T-helper 17 cell (primary cell): ENCODE measurements around the gene OR8H3. TPM values are rescaled to one million over a fixed set of nuclear protein-coding genes. Genes with fewer than 3 reads are reported as not detected.
"Not testable (repeated sequence)": the region's sequence is repeated elsewhere in the genome, so short reads cannot be mapped to it uniquely, and the experiment has no call there.

ENCODE experiments used
- ATAC-seq: fragments of 150-1000 bp; cut with Tn5 transposase; 2 replicates; pipeline ENCODE4 v1.10.0; 2021; ENCODE audit warnings: mild to moderate bottlenecking, moderate library complexity
- DNase-seq, 3 donors: peaks; one replicate each; pipeline versions ENCODE4 v3.0.0 to v3.0.0-alpha.2; 2020 to 2021
- H3K9me3 ChIP-seq: one replicate; pipeline ENCODE4 v1.7.0; 2013; ENCODE audit warnings: low read length, mild to moderate bottlenecking; ENCODE audit not compliant: control insufficient read depth, poor library complexity, severe bottlenecking
- H3K27ac Mint-ChIP-seq: one replicate; pipeline ENCODE4 v1.8.0; 2022; ENCODE audit warnings: mild to moderate bottlenecking, moderate library complexity, mixed read lengths
- H3K27me3 Mint-ChIP-seq: one replicate; pipeline ENCODE4 v1.8.0; 2022; ENCODE audit warnings: mixed read lengths
- H3K36me3 Mint-ChIP-seq: one replicate; pipeline ENCODE4 v1.8.0; 2022; ENCODE audit warnings: low read depth, mixed read lengths
- H3K4me1 Mint-ChIP-seq: one replicate; pipeline ENCODE4 v1.8.0; 2022; ENCODE audit warnings: mild to moderate bottlenecking, mixed read lengths
- H3K4me3 Mint-ChIP-seq: one replicate; pipeline ENCODE4 v1.8.0; 2022; ENCODE audit warnings: mild to moderate bottlenecking, moderate library complexity, mixed read lengths
- total RNA-seq, 4 donors: library from RNA in 2 of 4; stranded (reverse) in 2 of 4; gene quantifications; one replicate each; pipeline ENCODE4 v1.2.3 and lab custom pipeline; 2022 to 2026

The OR8H3 gene
- total RNA-seq (not detected), total RNA-seq (lab: John Stamatoyannopoulos, UW) (0 reads per million in 2 donors)

- Mint-ChIP-seq H3K4me3 (no peak within 1 kb of the TSS), H3K27ac (no peak within 1 kb of the TSS), H3K36me3 (no peaks in the 10 kb centered on the region), H3K4me1 (no peaks in the 10 kb centered on the region), H3K27me3 (no peaks in the 10 kb centered on the region)
- ATAC-seq: no peak
- H3K9me3 ChIP-seq: no peaks in the 10 kb centered on the region
- no peak for DNase-seq
Observed at GRCh38 chr11:56122073-56122472, at the start of gene OR8H3. Gene OR8H3 (plus strand): TSS chr11:56122373. CDS start chr11:56122373, 0 bp downstream.

- no peak overlapping the region for H3K4me3 Mint-ChIP-seq
- no peak overlapping the region for H3K27ac Mint-ChIP-seq
- H3K36me3 Mint-ChIP-seq: no peaks in the 10 kb centered on the region
- no peak for DNase-seq
- ATAC-seq: no peak
- H3K27me3 Mint-ChIP-seq: no peaks in the 10 kb centered on the region
- H3K9me3 ChIP-seq: no peaks in the 10 kb centered on the region
- H3K4me1 Mint-ChIP-seq: no peaks in the 10 kb centered on the region
Observed at GRCh38 chr11:56089697-56090096, 32.5 kb upstream of the OR8H3 start.

GRCh38 chr11:56093008-56093407 lies 29.2 kb upstream of the OR8H3 start, which contains the start of gene OR8I2:
Gene OR8I2 (plus strand): TSS chr11:56093308. CDS start chr11:56093308, 0 bp downstream.
- no peaks in the 10 kb centered on the region for H3K4me1 Mint-ChIP-seq
- H3K27ac Mint-ChIP-seq: no peak within 1 kb of the TSS
- H3K9me3 ChIP-seq: no peaks in the 10 kb centered on the region
- H3K36me3 Mint-ChIP-seq: no peaks in the 10 kb centered on the region
- ATAC-seq (no peak), DNase-seq (no peak)
- no peak within 1 kb of the TSS for H3K4me3 Mint-ChIP-seq
- H3K27me3 Mint-ChIP-seq: no peaks in the 10 kb centered on the region

GRCh38 chr11:56103210-56103737 lies 18.9 kb upstream of the OR8H3 start, which contains the start of gene OR8H2:
Gene OR8H2 (plus strand): TSS chr11:56103687. CDS start chr11:56105043, 1,356 bp downstream.
- DNase-seq (no peak), ATAC-seq (no peak)
- Mint-ChIP-seq H3K27ac (no peak within 1 kb of the TSS), H3K36me3 (no peaks in the 10 kb centered on the region), H3K27me3 (no peaks in the 10 kb centered on the region), H3K4me3 (no peak within 1 kb of the TSS), H3K4me1 (no peaks in the 10 kb centered on the region)
- no peaks in the 10 kb centered on the region for H3K9me3 ChIP-seq

DNA sequence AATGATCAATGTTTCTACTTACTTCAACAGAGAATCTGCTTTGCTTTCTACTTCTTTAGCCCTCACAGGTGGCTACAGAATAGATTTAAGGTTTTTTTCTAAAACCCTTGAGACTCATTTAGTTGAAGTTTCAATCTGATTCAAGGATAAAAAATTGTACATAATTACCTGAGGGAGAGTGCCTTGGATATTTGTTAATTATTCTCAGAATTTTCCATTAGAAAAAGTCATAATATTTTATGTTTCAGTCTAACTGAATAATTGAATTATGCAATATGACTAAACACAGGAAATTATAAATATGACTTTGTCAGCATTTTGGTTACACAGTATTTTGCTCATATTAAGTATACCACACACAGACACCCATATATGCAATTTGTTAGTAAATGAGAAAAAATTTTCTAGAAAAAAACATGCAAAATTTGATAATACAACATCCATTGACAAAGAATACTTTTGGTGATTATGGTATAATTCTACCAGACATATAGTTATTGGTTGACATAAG lies 18.0 kb downstream of the OR8H3 start, which contains the start of gene OR8J3:
Gene OR8J3, minus strand, starts transcription at position 51 of the 511 bp plus-strand sequence. CDS start 2,483 bp downstream, outside the sequence.
- DNase-seq (no peak), ATAC-seq (no peak)
- Mint-ChIP-seq H3K4me1 (no peaks in the 10 kb centered on the region), H3K4me3 (no peak within 1 kb of the TSS), H3K27ac (no peak within 1 kb of the TSS), H3K36me3 (no peaks in the 10 kb centered on the region), H3K27me3 (no peaks in the 10 kb centered on the region)
- H3K9me3 ChIP-seq: no peaks in the 10 kb centered on the region

DNA sequence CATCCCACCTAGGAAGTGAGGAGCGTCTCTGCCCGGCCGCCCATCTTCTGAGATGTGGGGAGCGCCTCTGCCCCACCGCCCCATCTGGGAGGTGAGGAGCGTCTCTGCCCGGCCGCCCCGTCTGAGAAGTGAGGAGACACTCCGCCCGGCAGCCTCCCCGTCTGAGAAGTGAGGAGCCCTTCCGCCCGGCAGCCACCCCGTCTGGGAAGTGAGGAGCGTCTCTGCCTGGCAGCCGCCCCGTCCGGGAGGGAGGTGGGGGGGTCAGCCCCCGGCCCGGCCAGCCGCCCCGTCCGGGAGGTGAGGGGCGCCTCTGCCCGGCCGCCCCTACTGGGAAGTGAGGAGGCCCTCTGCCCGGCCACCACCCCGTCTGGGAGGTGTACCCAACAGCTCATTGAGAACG lies 21.5 kb downstream of the OR8H3 start:
- H3K9me3 ChIP-seq, H3K4me1 Mint-ChIP-seq, ATAC-seq, H3K27me3 Mint-ChIP-seq, DNase-seq, H3K36me3 Mint-ChIP-seq, H3K27ac Mint-ChIP-seq, H3K4me3 Mint-ChIP-seq: not testable (repeated sequence)

- Mint-ChIP-seq H3K4me3 (no peak overlapping the region), H3K27me3 (no peaks in the 10 kb centered on the region), H3K27ac (no peak overlapping the region), H3K4me1 (no peaks in the 10 kb centered on the region), H3K36me3 (no peaks in the 10 kb centered on the region)
- DNase-seq: no peak
- ATAC-seq: no peak
- peaks cover 3% of the 10 kb centered on the region for H3K9me3 ChIP-seq
Observed at GRCh38 chr11:56151376-56151775, 29.2 kb downstream of the OR8H3 start.

DNA sequence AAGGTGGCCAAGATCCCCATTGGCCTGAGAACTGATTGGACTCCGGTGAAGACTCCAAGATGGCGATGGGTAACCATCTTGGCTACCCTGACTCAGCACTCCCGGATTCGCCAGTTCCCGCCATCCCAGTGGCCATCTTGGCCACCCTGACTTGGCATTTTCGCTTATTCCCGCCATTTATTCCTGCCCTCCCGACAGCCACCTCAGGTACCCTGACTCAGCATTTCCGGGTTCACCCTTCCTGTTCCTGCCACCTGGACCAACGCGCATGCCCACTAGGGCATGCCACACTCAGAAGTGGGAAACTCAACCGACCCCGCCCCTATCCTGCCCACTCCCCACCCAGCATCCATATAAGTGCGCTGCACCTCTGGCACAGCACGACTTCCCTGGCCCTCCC lies 30.2 kb downstream of the OR8H3 start:
- peaks cover 3% of the 10 kb centered on the region for H3K9me3 ChIP-seq
- Mint-ChIP-seq H3K4me3 (no peak overlapping the region), H3K27me3 (no peaks in the 10 kb centered on the region), H3K27ac (no peak overlapping the region), H3K4me1 (no peaks in the 10 kb centered on the region), H3K36me3 (no peaks in the 10 kb centered on the region)
- DNase-seq (no peak), ATAC-seq (no peak)

DNA sequence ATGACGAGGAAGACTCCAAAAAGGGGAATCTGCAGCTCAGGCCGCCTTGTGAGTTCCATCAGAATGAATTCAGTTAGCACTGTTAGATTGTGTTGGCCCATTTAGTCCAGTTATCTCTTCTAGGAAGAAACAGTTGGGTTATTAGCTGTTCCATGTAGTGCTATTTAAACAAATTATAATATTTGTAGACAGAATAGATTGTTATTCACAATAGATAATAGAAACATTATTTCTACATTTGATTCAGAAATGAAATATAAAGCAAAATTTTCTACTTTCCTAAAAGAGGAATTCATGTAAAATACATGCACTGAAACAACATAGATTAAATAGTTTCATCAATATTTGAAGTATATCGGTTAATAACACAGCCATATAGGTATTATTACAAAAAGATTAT lies 38.0 kb downstream of the OR8H3 start, which contains the start of gene OR8K5:
Gene OR8K5, minus strand, starts transcription at position 101 of the 400 bp plus-strand sequence. Its CDS starts 0 bp downstream, at position 101.
- no peak for ATAC-seq
- no peak for DNase-seq
- no peaks in the 10 kb centered on the region for H3K9me3 ChIP-seq
- no peaks in the 10 kb centered on the region for H3K4me1 Mint-ChIP-seq
- H3K27me3 Mint-ChIP-seq: no peaks in the 10 kb centered on the region
- H3K27ac Mint-ChIP-seq: no peak within 1 kb of the TSS
- no peak within 1 kb of the TSS for H3K4me3 Mint-ChIP-seq
- no peaks in the 10 kb centered on the region for H3K36me3 Mint-ChIP-seq

DNA sequence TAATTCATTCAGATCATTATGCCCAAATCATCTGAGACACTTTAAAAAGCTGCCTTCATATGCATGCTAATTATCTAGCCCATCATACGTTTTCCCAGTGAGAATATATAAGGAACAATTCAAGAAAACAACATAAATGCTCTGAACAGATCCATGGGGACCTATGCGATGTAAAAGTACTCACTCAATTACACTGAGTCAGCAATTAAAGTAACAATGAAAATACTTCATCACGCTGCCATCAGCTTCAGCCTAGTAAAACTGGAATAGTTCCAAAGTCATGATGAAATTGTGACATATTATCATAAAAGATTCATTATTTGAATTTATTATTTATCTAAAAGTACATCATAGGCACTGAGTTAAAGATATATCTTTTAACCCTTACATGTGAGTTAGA lies 41.6 kb downstream of the OR8H3 start:
- Mint-ChIP-seq H3K27ac (no peak overlapping the region), H3K36me3 (no peaks in the 10 kb centered on the region)
- H3K9me3 ChIP-seq: no peaks in the 10 kb centered on the region

GRCh38 chr11:56172256-56172830 lies 50.2 kb downstream of the OR8H3 start:
- H3K9me3 ChIP-seq: no peaks in the 10 kb centered on the region
- ATAC-seq: no peak
- no peak for DNase-seq
- H3K4me1 Mint-ChIP-seq: no peaks in the 10 kb centered on the region
- H3K4me3 Mint-ChIP-seq: no peak overlapping the region
- no peaks in the 10 kb centered on the region for H3K27me3 Mint-ChIP-seq
- H3K36me3 Mint-ChIP-seq: no peaks in the 10 kb centered on the region
- H3K27ac Mint-ChIP-seq: no peak overlapping the region

More for the DNA sequence above, 41.6 kb downstream of the OR8H3 start:
- Mint-ChIP-seq H3K27me3 (no peaks in the 10 kb centered on the region), H3K4me1 (no peaks in the 10 kb centered on the region), H3K4me3 (no peak overlapping the region)
- DNase-seq (no peak), ATAC-seq (no peak)
